ENCODE measurements around the gene RAB35. TPM values are rescaled to one million over a fixed set of nuclear protein-coding genes. Genes with fewer than 3 reads are reported as not detected.
"Not testable (repeated sequence)": the region's sequence is repeated elsewhere in the genome, so short reads cannot be mapped to it uniquely, and the experiment has no call there.

The RAB35 gene
- total RNA-seq, 1 donor from 2014 or later = 62.4 TPM

DNA sequence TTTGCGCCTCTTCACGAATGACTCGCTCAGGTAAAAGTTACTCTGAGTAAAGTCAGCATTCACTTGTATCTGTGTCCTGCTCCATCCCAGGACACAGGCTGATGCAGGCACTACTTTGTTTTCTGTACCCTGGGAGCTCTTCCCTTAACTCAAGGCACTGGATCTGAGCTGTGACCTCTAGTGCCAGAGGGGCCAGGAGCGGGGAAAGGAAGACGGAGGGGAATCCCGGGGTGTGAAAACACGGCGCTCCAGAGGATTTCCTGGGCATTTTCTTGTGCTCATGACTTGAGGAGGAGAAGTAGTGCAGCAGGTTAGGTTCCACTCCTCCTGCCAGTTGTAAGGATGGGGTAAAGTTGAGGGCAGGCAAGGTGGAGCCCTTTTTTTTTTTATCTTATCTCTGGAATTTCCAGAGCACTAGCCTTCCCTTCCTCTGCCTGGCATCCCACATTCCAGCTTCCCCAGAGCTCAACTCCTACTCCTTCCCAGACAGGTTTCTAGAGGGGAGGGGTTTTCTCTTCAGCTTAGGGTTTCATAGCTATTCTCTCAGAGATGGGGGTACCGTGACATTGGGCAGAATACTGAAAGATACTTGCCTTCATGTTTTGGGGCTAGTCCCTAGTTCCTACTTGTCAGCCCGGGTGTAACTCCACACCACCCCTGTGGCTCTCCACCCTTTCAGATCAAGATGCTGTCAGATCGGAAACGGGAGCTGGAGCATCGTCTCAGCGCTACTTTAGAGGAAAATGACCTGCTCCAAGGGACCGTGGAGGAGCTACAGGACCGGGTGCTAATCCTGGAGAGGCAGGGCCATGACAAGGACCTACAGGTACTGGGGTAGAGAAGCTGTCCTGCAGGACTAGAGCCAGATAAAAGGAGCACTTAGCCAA, 52.3 kb downstream of the RAB35 start:
- DNase-seq (ENCODE audit: low spot score) = peak; percentile 76

DNA sequence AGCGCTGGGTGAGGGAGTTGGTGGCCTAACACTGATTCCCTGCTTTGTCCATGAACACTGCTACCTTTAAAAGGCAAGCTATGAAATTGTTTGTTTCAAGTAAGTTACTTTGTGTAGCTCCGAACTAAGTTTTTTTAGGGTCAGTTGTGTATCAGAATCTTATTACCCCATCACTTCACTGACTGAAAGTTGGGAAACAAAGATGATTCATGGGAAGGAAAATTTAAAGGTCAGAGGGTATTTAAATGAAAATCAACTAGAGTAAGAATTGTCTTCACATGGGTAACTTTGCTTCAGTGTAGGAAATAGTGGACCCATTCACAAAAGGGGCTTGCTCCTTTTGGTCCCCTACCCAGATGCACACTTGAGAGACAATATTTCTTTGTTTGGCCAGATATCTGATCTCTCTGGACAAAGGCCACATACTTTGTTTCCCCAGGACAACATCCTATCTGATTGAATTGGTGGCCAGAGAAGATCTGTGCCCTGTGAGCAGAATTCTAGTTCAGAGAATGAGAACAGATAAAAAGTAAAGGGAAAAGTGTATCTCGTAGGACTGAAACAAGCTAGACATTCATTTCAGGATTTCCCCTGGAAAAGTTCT, 53.5 kb downstream of the RAB35 start:
- no peak for DNase-seq (ENCODE audit: low spot score)

- no peak for DNase-seq (ENCODE audit: low spot score)
These were observed 54.9 kb downstream of the RAB35 start for GRCh38 chr12:120061575-120062214.

DNA sequence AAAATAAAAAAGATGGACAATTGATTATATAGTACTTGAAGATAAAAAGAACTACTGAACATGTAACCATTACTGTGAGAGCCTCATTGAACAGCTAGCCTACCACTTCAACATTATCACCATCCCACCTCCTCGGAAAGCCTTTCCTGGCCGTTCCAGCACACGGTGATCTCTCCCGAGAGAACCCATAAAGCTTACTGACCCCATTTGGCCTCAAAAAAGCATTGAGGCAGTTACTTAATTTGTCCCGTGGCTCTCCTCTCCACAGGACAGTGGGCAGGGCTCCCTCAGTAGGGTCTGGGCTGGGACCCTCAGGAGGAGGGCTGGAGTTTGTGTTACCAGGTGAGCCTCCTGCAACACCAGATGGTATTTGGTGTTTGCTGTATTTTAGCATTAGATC, 55.8 kb downstream of the RAB35 start:
- peak; percentile 47 for DNase-seq (ENCODE audit: low spot score)

DNA sequence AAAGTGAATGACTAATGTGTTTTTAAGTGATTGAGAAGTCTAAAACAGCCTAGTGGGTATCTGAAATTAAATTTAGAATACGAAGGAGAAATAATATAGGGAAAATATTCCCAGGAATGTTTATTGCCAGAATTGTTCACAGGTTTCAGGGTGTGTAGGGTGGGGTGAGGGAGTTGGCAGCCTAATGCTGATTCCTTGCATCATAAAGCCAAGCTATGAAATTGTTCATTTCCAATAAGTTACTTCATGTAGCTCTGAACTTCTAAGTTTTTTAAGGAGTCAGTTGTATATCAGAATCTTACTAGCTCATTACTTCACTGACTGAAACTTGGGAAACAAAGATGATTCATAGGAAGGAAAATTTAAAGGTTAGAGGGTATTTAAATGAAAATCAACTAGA, 56.4 kb downstream of the RAB35 start:
- DNase-seq (ENCODE audit: low spot score) = no peak

DNA sequence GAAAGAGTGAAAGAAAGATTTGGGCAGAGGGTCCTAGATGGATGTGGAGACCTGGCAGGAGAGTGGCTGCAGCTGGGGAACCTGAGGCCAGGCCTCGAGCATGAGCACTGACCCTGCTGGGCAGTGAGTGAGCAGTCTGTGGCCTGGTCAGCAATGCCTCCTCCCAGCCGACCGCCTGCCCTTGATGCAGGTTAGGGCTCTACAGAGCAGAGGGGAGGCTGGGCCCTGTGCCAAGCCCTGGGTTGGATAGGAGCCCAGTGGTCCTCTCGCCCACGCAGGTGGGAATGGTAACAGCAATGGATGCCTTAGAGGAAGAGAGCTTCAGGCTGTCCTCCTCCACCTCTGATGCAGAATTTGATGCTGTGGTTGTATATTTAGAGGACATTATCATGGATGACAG, 59.8 kb downstream of the RAB35 start:
- peak; percentile 60 for DNase-seq (ENCODE audit: low spot score)

DNA sequence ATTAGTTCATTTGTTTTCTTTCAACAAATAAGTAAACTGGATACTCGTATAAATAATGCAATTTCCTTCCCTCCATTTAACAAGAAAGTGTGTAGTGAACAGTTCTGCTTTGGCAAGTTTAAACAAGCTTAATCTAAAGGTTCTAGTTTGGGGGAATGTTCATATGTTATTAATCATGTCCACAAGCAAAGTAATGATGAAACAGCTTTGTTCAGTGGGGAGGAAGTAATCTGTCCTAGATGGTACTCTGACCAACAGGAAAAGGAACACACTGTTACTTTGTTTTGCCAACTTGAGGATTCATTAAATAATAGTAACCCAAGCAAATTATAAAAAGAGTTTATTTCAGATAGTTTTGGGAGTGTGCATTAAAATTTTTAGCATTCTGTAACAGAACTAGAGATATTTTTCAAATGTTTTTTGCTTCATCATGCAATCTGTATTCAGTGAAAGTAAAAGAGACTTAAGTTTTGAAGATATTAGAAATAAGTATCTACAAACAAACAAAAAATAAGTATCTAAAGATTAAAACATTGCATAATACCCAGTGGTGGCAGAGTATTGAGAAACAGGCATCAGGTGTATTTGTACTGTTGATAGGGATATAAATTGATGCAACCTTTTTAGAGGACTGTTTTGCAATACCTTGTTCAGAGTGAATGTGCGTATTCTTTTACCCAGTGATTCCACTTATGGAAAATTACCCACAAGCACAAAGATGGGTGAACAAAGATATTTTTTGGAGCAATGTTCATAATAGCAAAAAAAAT, 61.1 kb downstream of the RAB35 start:
- no peak for DNase-seq (ENCODE audit: low spot score)

GRCh38 chr12:120054293-120054692, 62.3 kb downstream of the RAB35 start:
- DNase-seq (ENCODE audit: low spot score) = no peak

GRCh38 chr12:120051535-120051934, 65.0 kb downstream of the RAB35 start:
- DNase-seq (ENCODE audit: low spot score) = no peak

DNA sequence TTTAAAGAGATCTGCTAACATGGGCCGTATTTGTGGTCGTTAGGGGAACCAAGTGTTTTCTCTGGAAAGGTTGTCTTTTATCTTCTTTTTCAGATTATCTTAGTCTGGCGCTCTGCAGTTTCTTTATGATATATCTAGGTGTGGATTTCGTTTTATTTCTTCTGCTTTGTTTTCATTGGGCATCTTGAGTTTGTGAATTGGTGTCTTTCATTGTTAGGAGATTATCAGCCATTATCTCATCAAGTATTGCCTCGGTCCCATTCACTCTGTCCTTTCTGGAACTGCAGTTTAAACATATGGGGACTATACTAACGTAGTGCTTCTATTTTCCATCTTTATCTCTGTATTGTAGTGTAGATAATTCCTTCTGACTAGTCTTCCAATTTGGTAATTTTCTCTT, 67.1 kb downstream of the RAB35 start:
- DNase-seq (ENCODE audit: low spot score) = no peak

GRCh38 chr12:120048263-120048662, 68.3 kb downstream of the RAB35 start:
- no peak for DNase-seq (ENCODE audit: low spot score)

DNA sequence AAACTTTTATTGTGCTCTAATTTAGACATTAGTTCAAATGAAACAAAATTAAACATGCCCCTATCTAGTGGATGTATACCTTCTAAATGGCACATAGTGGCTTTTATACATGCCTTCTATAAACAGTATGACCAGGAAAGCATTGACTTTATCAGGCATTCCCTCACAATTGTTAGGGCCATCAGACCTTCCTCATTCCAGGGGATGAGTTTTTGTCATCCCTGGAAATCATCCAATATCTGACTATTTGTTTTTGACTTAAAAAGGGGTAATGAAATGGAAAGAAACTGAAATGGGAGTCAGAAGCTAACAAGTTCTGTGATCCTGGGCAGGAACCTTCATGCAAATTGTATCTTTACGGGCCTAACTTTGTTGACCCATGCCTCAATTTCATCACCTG, 69.5 kb downstream of the RAB35 start:
- DNase-seq (ENCODE audit: low spot score) = no peak

- not testable (repeated sequence) for DNase-seq (ENCODE audit: low spot score)
These were observed 71.2 kb downstream of the RAB35 start for GRCh38 chr12:120045367-120045766.

Small RNA genes lying within 50 kb of the gene (microRNA-seq; reads per million reads assigned to microRNA genes)
- gene MIR4498 (ENCODE audit: borderline number of aligned reads) = not detected

Other genes starting within 250 kb of the RAB35 start
- 2.4 TPM for gene CIT, start 239.4 kb downstream of the RAB35 start, total RNA-seq
- gene BICDL1, start 127.5 kb downstream of the RAB35 start, total RNA-seq = 0.39 TPM
- 97.0 TPM for gene GCN1, start 78.0 kb upstream of the RAB35 start, total RNA-seq
- gene RPLP0, start 84.4 kb upstream of the RAB35 start, total RNA-seq = 1,415 TPM
- 123 TPM for gene PXN, start 149.0 kb upstream of the RAB35 start, total RNA-seq
- 7,466 TPM for gene RNU4-2, start 175.2 kb upstream of the RAB35 start, total RNA-seq
- 976 TPM for gene RNU4-1, start 176.5 kb upstream of the RAB35 start, total RNA-seq
- gene SIRT4, start 185.6 kb upstream of the RAB35 start, total RNA-seq = 1.6 TPM
- 1.8 TPM for gene PLA2G1B, start 211.0 kb upstream of the RAB35 start, total RNA-seq